ENCODE data around the gene TUBB4B.

GRCh38 chr9:137231372-137232039, 9.6 kb upstream of the TUBB4B start:
- TF ChIP-seq POLR2A (IDR thresholded peaks at IDR 0.05) (no peak), CTCF (IDR thresholded peaks at IDR 0.05) (no peak)
